ENCODE measurements around the gene SKAP2.

SKAP2 gene

DNA sequence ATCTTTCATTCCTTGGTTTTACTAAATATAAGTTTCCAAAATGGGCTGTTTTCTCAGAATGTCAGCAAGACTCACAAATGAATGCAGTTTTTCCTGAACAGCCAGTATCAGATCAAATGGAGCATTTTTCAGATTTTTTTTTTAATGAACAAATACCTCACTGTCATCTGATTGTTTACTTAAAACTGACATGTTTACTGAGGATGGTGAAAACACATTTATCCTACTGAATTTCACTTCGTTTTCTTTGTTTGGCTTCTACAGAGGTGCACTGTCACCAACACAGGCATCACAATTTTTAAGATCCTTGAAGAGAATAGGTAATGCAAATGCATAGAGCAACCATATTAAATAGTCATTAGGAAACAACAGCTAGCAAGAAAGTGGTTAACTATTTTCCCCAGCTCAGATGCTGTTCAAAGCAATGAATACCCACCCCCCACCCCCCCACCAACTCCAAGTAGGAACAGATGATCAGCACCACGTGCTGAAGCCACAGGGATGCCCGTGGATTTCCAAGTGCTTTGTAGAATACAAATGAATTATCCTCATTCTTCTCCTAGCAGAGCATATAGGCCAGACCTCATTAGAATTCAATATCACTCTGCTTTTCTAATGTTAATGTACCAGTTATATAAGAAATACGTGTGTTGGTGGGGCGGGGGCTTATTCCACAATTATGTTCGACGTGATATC lies 205.9 kb downstream of the SKAP2 start:
- DNase-seq: no peak

DNA sequence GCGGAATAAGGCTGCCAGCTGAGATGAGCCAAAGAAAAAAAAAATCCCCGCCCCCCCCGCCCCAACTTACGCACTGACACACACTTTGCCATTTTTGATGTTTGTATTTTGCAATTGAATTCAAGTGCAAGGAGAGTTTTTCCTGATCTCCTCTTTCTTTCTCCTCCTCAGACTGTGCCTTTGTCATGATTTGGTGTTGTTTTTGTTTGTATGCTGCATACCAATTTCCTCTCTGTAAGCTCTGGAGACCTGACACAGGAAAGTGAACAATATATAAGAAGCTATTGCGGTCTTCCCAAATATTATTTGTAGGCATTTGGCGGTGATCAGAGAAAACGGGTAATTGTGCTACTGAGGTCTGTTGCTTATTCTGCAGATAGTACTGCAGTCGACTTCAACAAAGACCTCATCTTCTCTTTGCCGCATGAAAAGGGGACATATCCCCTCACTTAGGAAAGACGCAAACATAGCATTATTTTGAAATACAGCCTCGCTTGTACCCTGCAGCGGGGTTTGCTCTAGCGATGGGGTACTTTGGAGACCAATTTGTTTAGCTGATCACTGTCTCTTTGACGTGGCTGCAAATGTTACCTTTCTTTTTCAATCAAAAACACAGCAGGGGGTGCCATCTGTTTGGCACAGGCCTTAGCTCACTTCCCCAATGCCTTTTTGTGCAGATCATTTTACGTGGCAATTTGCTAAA lies 206.6 kb downstream of the SKAP2 start:
- DNase-seq: no peak

DNA sequence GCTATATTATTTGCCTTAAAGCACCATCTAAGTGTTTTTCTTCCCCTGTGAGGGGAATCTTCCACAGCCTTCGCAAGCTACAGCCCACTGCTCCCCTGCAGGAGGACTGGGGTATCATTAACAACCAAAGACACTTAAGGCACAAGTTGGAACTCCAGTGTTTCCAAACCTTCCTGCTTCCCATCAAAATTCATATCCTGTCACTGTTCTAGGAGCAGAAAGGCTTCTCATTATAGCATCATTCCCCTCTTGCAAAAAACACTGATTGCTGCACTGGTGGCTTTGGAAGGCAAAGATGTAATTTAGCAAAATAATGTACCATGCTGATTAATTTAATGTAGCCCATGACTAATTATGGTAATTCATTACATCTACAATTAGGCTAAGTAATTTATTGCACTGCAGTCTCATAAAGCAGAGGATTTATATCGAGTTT lies 207.2 kb downstream of the SKAP2 start:
- DNase-seq: no peak

DNA sequence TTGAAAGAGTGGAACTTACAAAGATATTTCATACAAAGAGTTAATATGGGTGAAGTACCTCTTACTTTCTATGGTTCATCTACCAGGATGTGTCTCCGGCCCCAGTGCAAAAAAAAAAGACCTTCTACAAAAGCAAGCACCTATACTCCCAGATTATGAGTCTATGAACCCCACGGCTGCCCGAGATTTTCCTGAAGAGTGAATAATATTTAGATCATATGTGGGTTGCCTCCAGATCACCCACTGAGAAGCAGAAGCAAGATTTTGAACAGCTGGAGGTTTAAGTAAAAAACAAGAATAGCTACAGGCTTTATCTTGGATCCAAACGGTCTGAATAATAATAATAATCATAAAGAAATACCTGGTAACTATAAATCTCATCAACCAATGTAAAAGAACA lies 207.7 kb downstream of the SKAP2 start:
- no peak for DNase-seq

DNA sequence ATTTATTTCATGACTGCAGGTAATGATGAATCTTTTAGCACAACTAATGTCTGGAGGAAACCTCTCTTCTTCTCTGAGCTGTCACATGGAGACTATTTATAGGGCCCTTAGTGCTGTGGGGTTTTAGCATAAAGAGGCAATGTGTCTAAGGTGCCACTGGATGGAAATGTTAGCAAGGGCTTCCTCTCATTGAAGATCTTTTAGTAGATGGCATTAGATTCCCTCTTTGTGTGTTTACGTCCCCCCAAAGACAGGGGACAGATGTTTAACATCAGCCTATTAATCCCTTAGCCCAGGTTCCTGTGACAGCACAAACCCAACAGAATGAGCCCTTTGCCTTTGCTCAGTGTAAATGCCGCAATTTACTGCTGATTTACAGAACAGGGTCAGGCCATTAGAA lies 208.6 kb downstream of the SKAP2 start:
- no peak for DNase-seq

DNA sequence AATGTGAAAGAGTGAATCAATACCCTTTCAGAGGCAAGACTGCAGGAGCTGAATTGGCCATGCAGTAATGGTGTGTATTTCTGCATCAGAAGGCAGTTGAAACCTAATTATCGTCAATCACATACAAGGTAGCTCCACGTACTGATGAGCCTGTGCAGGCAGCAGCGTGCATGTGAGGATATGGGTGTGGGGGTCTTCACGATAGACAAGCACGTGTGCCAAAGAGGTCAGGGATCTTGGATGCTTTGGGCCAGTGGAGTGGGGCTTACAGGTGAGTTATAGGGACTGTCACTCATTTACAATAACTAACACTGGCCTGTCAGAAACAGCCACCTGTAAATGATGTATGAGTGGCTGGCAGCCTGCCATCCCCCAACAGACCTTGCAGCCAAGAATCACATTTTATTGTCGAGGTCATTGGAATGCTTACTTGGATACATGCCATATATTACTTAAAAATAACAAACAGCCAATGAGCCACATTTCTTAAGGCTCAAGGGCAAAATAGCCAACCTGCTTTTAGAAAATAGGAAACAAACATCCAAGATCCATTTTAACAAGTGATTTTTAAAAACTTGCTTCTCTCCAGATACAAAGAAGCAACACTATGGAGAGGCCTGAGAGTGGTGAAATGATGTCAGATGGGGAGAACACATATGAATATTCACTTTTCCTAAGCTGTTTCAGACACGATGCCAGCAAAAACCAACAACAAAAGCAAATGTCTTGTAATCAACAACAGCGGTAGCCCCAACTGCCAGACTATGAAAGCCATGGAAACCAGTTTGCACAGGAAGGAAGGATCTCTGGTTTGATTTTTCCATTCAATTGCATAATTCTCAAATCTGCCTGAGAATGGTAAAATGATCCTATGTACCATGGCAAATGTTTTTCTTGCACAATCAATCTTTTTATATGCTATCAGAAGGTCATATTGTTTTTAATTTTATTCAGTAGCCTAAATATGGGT lies 210.7 kb downstream of the SKAP2 start:
- DNase-seq: no peak

DNA sequence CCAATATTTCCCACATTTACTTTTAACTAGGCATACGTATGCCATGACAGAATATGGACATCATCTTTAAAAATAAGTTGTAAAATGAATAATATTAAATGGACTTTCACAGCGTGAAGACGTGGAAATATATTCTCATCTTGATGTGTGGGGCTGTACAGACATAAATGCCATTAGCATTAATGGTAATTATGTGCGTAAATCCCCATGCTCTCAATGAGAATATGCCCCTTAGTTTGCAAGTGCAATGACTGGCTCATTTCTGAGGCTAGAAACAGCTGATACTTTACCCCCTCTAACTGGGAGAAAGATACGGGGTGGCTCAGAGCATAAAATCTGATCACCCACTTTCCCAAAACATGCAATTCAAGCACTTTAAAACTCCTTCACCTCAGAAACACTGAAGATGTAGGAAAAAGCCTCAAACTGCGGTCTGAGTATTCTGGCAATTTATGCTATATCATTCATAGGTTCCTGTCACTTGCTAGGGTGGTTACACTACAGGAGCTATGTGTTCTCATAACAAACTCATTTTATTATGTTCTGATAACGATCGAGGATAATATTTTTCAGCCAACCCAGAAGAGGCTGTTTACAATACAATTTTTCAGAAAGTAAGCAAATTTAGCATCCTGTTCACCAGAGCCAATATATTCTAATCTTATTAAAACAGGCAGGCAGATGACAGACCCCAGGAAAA lies 211.8 kb downstream of the SKAP2 start:
- DNase-seq: no peak

DNA sequence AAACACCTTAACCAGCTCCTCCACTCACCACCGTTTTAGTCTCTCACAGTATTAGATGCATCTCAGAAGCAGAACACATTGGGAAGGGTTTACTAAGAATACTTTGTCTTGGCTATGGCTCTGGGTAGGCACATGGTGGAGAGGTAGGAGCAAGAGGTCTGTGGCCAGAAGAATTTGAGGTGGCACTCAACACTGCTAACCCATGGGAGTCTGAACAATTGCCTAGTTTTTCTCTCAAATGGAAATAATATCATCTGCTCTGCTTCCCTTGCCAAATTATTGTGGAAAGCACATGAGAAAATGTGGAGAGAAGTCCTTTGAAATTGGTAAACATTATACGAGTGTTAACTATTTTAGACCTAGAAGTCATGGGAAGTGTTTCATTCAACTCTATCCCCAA lies 214.3 kb downstream of the SKAP2 start:
- no peak for DNase-seq

DNA sequence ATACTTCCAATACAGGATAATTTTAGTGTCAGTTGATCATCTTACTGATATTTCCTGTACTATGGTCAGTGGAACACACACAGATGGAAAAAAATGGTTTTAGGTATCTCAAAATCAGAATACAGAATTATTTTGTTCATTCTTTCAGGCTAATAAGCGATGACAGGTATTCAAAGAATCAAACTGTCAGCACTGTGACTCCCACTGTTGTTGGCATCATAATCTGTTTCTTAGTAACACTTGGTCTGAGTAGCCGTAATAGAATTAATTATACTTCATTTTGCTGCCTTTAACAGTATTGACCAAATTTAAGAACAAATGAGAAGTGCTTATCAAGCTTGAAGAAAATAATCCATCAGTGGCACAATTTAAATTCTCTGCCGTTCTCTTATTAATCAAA lies 215.0 kb downstream of the SKAP2 start:
- no peak for DNase-seq

DNA sequence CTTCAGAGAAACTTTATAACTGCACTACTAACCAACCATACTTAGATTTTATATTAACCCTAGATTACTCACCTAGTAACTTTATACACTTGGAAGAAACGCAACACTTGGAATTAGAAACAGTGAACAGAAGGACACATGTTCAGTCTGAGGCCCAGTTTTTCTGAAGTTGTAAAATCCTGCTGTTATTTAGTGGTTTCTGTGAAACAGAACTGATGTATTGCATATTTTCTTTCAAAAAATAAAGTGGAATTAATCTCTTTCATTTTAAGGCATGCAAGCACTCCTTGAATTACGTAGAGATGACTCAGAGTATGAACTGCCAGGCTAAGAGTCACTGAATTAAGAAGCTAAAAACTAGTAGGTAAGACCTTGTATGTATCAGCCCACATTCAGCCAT lies 215.8 kb downstream of the SKAP2 start:
- DNase-seq: no peak

DNA sequence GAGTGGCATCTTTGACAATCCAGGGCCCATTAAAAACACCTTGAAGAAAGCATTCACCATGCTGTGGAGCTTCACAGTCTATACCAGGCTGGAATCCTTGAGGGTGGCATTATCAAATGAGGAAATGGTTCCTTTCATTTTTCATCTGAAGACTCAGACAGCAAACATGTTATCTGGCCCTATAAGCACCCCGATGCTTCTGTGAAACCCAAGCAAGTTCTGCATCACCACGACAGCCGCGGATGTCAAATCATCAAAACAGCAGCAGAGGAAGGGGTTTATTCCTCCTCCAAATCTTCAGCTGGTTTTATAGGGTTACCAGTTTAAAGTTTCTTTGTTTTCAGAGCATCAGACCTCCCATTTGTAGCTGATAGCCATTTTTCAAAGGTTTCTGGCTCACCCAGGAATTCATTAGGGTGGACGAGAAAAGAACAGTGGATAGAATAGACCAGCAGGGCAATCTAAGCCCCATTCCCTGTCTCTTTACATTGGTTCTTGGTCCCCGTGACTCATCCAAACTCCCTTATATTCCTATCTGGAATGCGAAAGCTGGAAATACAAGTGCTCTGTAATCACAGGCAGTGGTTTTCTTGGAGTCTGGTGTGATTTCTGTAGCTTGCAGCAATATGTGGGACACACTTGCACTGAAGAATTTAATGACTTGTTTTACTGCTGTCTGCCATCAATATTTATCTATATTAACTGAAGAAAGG lies 217.9 kb downstream of the SKAP2 start:
- no peak for DNase-seq

DNA sequence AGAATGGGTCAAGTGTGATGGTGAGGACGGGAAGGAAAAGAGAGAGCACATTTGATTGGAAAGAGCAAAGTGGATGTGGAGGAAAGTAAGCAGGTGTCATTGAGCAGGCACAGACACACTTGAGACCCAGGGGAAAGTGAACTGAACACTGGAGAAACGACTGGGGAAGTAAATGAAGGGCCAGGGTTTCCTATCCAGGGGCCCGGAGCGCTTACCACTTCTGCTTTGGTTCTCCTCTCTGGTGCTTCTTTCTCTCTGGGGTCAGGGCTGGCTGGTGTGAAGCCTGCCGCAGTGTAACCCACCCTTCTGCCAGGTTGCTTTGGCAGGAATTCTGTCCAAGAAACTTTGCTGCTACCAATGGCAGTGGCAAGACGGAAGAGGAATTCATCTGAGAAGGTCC lies 219.3 kb downstream of the SKAP2 start:
- DNase-seq: no peak

DNA sequence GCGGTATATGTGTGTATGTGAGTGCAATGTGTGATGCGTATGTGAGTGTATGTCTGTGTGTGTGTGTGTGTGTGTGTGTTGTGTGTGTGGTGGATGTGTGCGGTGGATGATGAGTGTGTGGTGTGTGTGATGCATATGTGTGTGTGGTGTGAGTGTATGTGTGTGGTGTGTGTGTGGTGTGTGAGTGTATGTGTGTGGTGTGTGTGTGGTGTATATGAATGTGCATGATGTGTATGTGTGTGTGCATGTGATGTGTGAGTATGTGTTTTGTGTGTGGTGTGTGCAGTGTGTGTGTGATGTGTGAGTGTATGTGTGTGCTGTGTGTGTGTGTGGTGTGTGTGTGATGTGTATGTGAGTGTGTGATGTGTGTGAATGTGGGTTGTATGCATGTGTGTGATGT lies 222.0 kb downstream of the SKAP2 start:
- no peak for DNase-seq

DNA sequence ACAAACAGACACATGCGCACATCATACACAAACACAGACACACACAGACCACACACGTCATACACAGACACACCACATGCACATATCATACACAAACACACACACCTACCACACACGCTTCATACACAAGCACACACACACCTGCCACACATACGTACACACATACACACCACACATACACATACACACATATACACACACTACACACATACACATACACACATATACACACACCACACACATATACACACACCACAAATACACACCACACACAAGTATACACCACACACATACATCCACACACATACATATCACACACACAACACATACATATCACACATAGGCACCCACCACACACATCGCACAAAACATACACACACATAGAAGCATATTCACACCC lies 224.7 kb downstream of the SKAP2 start:
- no peak for DNase-seq

DNA sequence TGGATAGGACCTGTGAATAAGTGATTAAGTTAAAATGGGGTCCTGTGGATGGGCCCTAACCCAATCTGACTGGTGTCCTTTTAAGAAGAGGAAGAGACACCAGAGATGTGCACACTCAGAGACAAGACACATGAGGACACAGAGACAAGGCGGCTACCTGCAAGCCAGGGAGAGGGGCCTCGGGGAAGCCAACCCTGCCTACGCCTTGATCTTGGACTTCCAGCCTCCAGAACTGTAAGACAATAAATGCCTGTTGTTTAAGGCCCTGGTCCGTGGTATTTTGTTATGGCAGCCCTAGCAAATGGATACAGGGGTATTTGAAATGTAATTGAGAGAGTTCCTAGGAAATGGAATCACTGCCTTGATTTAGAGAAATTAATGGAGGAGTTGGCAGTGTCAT lies 225.3 kb downstream of the SKAP2 start:
- no peak for DNase-seq

DNA sequence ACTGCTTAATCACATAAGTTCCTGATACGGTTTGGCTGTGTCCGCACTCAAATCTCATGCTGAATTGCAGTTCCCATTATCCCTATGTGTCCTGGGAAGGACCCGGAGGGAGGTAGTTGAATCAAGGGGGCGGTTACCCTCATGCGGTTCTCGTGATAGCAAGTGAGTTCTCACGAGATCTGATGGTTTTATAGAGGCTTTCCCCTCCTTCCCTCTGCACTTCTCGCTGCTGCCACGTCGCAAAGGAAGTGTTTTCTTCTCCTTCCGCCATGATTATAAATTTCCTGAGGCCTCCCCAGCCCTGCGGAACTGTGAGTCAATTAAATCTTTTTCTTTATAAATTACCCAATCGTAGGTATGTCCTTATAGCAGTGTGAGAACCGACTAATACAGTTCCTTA lies 226.2 kb downstream of the SKAP2 start:
- DNase-seq: no peak

DNA sequence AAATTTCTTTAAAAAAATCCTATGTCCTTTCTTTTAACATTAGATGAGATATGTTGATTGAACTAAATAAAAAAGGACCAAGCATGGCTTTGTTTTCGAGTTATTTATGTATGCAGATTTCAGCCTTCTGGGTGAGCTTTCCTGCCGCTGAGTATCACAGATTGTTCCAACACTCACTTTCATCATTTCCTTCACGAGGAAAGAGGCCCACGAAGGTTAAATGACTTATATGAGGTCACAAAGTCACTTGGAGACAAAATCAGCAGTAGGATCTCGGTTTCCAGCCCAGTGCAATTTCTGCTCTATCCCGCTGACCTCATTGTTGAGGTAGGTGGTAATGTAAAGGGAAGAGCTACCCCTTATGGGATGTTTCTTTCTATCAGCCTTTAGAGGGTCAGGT lies 226.8 kb downstream of the SKAP2 start:
- DNase-seq: no peak

DNA sequence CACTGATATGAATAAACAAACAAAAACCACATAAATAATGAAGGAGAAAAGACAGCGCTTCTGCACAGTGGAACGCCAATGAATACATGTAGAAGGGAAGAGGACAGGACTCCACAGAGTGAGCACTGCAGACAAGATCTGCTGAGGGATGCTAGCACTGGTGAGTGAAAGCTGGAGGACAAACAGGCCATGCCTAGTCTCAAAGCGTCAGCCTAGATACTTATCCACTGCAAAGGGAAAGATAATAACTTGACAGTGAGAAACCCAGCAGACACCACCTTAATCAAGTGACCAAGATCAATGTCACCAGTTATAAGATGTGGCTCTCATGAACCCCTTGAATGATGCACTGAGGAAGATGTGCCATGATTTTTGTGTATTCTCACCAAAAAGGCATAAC lies 227.6 kb downstream of the SKAP2 start:
- DNase-seq: no peak

DNA sequence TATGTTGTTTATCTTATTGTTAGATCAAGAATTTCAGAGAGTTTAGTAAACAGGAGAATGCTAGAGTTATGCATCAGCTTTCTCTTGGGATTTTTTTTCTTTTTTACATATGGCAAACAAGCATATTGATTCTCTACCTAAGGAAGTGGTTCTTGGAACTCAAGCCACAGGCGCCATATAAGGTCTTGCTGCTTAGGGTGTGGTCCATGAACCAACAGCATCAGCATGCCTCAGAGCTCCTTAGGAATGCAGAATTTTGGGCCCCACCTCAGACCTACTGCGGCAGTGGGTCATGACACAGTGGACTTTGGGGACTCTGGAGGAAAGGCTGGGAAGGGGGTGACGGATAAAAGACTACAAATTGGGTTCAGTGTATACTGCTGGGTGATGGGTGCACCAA lies 230.8 kb downstream of the SKAP2 start:
- no peak for DNase-seq

DNA sequence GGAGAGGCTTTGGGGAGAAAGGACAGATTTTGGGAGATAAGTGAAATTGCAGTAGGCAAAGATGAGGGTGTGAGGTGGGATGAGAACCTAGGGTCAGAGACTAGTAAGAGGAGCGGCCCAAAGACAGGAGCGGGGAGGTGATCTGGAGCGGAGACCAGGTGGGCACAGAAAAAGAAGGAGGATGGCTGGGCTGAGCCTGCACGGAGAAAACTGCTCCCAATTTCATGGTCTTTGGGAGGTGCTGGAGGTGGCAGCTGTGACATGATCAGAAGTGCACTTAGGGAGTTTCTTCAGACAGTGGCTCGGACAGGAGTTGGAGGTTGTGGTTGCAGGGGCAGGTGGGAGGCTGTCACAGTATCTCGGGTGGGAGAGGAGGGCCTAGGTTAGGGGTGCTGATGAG lies 232.8 kb downstream of the SKAP2 start:
- no peak for DNase-seq

DNA sequence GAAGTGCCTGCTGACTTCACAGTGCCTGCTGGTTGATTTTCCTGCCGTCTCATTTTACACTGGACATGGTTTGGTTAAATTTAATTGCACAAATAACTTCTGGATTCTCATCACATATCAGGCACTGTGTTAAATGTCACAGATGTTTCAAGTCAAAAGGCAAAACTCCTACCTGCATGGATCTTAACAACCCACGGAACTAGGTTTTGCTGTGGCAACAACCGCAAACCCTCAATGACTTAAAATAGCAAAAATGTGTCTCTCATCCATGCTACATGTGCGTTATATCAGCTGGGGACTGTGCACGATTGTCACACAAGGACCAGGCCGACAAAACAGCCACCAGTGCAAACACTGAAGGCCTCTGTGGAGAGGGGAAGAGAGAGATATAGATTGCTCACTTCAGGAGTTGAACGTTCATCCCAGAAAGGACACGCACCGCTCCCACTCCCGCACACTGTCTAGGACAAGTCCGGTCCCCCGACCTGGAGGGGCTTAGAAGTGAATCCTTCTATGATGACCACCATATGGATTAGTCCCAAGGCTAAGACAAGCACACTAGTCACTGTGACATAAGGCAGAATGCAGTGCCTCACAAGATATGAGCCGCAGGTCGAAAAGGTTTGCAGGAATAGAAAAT lies 233.3 kb downstream of the SKAP2 start:
- DNase-seq: no peak

DNA sequence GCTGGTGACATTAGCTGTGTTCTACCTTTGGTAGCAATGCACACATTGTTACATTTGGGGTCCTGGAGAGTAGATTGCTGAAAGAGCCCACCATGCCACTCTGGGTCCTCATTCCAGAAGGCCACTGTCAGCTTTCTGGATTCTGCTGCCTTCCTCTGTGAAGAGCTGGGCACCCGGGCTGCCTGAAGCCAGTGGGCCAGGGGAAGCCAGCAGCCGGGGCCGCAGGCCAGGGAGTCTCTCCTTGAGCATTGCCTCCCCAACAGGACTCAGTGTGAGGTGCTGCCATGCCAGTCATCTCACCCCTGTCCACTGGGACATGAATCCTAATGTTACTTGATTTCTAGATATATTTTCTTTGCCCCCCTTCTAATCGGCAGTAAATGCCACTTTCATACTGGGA lies 234.0 kb downstream of the SKAP2 start:
- DNase-seq: no peak

Data from activated naive CD4-positive, alpha-beta T cell (primary cell).